Measurements from ENCODE around the gene GLCE.
"Not testable (repeated sequence)": the region's sequence is repeated elsewhere in the genome, so short reads cannot be mapped to it uniquely, and the experiment has no call there.

DNA sequence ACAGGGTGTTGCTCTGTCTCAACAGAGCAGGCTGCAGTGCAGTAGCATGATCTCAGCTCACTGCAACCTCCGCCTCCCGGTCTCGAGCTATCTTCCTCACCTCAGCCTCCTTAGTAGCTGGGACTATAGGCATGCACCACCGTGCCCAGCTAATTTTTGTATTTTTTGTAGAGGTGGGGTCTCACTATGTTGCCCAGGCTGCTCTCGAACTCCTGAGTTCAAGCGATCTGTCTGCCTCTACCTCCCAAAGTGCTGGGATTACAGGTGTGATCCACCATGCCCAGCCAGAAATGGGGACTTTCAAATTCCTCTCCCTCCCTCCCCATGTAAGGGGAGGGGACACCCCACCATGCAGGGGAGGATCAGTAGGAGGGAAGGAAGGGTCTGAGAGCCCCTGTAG is 141.7 kb downstream of the GLCE start:
- TF ChIP-seq CTCF (IDR thresholded peaks at IDR 0.05; ENCODE audit: insufficient read depth, low read length, poor library complexity, severe bottlenecking); EZH2phosphoT487 (conservative IDR thresholded peaks at IDR 0.05; ENCODE audit: low read length): not testable (repeated sequence)

Measured in SU-DHL-6 (cell line).